PC-9 (cell line): ENCODE measurements around the gene TBC1D14. TPM values are rescaled to one million over a fixed set of nuclear protein-coding genes. Genes with fewer than 3 reads are reported as not detected.

Experiments
- BruUV-seq: library from RNA; stranded (reverse); fragments of 400-500 nt; replicated peaks from 2 replicates; lab custom pipeline; 2021; lab: Mats Ljungman, UMichigan
- CTCF ChIA-PET: fragments of 300-600 bp; sonication (Branson Sonifier 250); formaldehyde crosslinking; loops from one replicate; lab custom pipeline; 2022; ENCODE audit warnings: antibody characterized with exemption; lab: Charles Lee
- POLR2A ChIA-PET: fragments of 300-600 bp; sonication (Branson Sonifier 250); formaldehyde crosslinking; loops from one replicate; lab custom pipeline; 2022; ENCODE audit warnings: antibody characterized with exemption; ENCODE audit not compliant: unreplicated experiment; lab: Charles Lee
- DNase-seq, 2 experiments: peaks; one replicate each; pipeline versions ENCODE4 v3.0.0 to v3.0.0-alpha.2; 2015 to 2022; ENCODE audit warnings: mixed read lengths in 1 of 2
- H2AFZ ChIP-seq: fragments of 200-600 bp; sonication (generic); 2 replicates; pipeline ENCODE4 v1.8.1; 2017; ENCODE audit warnings: antibody characterized with exemption
- H3F3A ChIP-seq: fragments of 200-600 bp; sonication (generic); 2 replicates; pipeline ENCODE4 v1.8.1; 2017; ENCODE audit warnings: antibody characterized with exemption, mild to moderate bottlenecking, low read depth; ENCODE audit not compliant: insufficient read depth
- H3K27ac ChIP-seq: fragments of 200-600 bp; sonication (generic); 2 replicates; pipeline ENCODE4 v1.6.1; 2016; ENCODE audit warnings: mixed run types
- H3K27me3 ChIP-seq: fragments of 200-600 bp; sonication (generic); 2 replicates; pipeline ENCODE4 v1.6.1; 2016; ENCODE audit warnings: low read depth, mixed run types; ENCODE audit not compliant: insufficient read depth
- H3K36me3 ChIP-seq: fragments of 200-600 bp; sonication (generic); 2 replicates; pipeline ENCODE4 v1.6.1; 2016; ENCODE audit warnings: low read depth, mixed run types
- H3K4me1 ChIP-seq: fragments of 200-600 bp; sonication (generic); replicated peaks from 2 replicates; pipeline ENCODE4 v1.6.1; 2016; ENCODE audit warnings: mixed run types; ENCODE audit not compliant: insufficient read depth
- H3K4me2 ChIP-seq: fragments of 200-600 bp; sonication (generic); 2 replicates; pipeline ENCODE4 v1.6.1; 2017; ENCODE audit warnings: mixed run types
- H3K4me3 ChIP-seq: fragments of 200-600 bp; sonication (generic); 2 replicates; pipeline ENCODE4 v1.6.1; 2016; ENCODE audit warnings: mixed run types
- H3K79me2 ChIP-seq: fragments of 200-600 bp; sonication (generic); 2 replicates; pipeline ENCODE4 v1.6.1; 2017; ENCODE audit warnings: low read depth, mixed run types
- H3K9me2 ChIP-seq: fragments of 200-600 bp; sonication (generic); 2 replicates; pipeline ENCODE4 v1.8.1; 2017; ENCODE audit warnings: mild to moderate bottlenecking; ENCODE audit not compliant: insufficient read depth
- H3K9me3 ChIP-seq: fragments of 200-600 bp; sonication (generic); 2 replicates; pipeline ENCODE4 v1.8.1; 2016; ENCODE audit warnings: low read depth; ENCODE audit not compliant: insufficient read depth
- H4K20me1 ChIP-seq: fragments of 200-600 bp; sonication (generic); 2 replicates; pipeline ENCODE4 v1.8.1; 2017; ENCODE audit not compliant: insufficient read depth
- CTCF ChIP-seq: fragments of 200-600 bp; sonication (generic); conservative IDR thresholded peaks from 2 replicates; pipeline ENCODE4 v1.6.1; 2017; ENCODE audit warnings: mixed run types, antibody characterized with exemption, mild to moderate bottlenecking, moderate library complexity
- EZH2 ChIP-seq: fragments of 200-600 bp; sonication (generic); IDR thresholded peaks from 2 replicates; pipeline ENCODE4 v1.8.0; 2017; ENCODE audit warnings: antibody characterized with exemption, low read depth
- intact Hi-C: fragments of 100-400 bp; cut with micrococcal nuclease; formaldehyde crosslinking; loops from one replicate; pipeline ENCODE4 v1.10.0; 2022; ENCODE audit not compliant: unreplicated experiment
- total RNA-seq: library from RNA; stranded (reverse); gene quantifications from 2 replicates; pipeline ENCODE4 v1.2.3, GENCODE V29; 2021

The TBC1D14 gene
- total RNA-seq, 1 experiment from 2014 or later: 46.2 TPM

GRCh38 chr4:6886886-6887285, 22.7 kb upstream of the TBC1D14 start:
- Histone ChIP-seq H3K36me3 (0 out of 2 replicates have a peak, but pooled peaks cover 6% of the 10 kb centered on the region), H3K4me2 (no peak overlapping the region), H3F3A (no peaks in the 10 kb centered on the region), H3K9me3 (no peaks in the 10 kb centered on the region), H2AFZ (no peak overlapping the region), H3K27me3 (no peaks in the 10 kb centered on the region), H3K79me2 (no peaks in the 10 kb centered on the region), H3K4me3 (no peak overlapping the region), H4K20me1 (no peaks in the 10 kb centered on the region), H3K9me2 (no peaks in the 10 kb centered on the region), H3K27ac (no peak overlapping the region), H3K4me1 (no peaks in the 10 kb centered on the region)
- TF ChIP-seq EZH2 (no peak), CTCF (no peak)
- no peak for DNase-seq
- intact Hi-C loops: no loop called here
- POLR2A ChIA-PET: no interaction called here
- BruUV-seq: no TSS peak
- CTCF ChIA-PET: no interaction called here

GRCh38 chr4:6887591-6888371, 21.8 kb upstream of the TBC1D14 start:
- H3K9me2 ChIP-seq: no peaks in the 10 kb centered on the region
- intact Hi-C loops: no loop called here
- H3K9me3 ChIP-seq: no peaks in the 10 kb centered on the region
- no peaks in the 10 kb centered on the region for H3F3A ChIP-seq
- H2AFZ ChIP-seq: no peak overlapping the region
- H3K36me3 ChIP-seq: 0 out of 2 replicates have a peak, but pooled peaks cover 5% of the 10 kb centered on the region
- BruUV-seq: no TSS peak
- no peak for DNase-seq
- no peaks in the 10 kb centered on the region for H4K20me1 ChIP-seq
- H3K4me2 ChIP-seq: no peak overlapping the region
- H3K79me2 ChIP-seq: no peaks in the 10 kb centered on the region
- no peaks in the 10 kb centered on the region for H3K4me1 ChIP-seq
- ChIA-PET POLR2A (no interaction called here), CTCF (no interaction called here)
- H3K27ac ChIP-seq: no peak overlapping the region
- no peaks in the 10 kb centered on the region for H3K27me3 ChIP-seq
- H3K4me3 ChIP-seq: no peak overlapping the region
- TF ChIP-seq CTCF (no peak), EZH2 (no peak)

- Histone ChIP-seq H3K36me3 (no peaks in the 10 kb centered on the region), H3K9me3 (no peaks in the 10 kb centered on the region), H3K9me2 (no peaks in the 10 kb centered on the region), H2AFZ (no peak overlapping the region), H3F3A (no peaks in the 10 kb centered on the region), H3K4me3 (no peak overlapping the region), H3K79me2 (no peaks in the 10 kb centered on the region), H4K20me1 (no peaks in the 10 kb centered on the region), H3K4me1 (no peaks in the 10 kb centered on the region), H3K27me3 (no peaks in the 10 kb centered on the region), H3K27ac (no peak overlapping the region), H3K4me2 (no peak overlapping the region)
- no peak for DNase-seq
- ChIA-PET POLR2A (no interaction called here), CTCF (no interaction called here)
- no TSS peak for BruUV-seq
- intact Hi-C loops: no loop called here
- TF ChIP-seq EZH2: no peak
These were observed 21.0 kb upstream of the TBC1D14 start for GRCh38 chr4:6888506-6889071.
